ENCODE results near the gene CRYBA2.

DNA sequence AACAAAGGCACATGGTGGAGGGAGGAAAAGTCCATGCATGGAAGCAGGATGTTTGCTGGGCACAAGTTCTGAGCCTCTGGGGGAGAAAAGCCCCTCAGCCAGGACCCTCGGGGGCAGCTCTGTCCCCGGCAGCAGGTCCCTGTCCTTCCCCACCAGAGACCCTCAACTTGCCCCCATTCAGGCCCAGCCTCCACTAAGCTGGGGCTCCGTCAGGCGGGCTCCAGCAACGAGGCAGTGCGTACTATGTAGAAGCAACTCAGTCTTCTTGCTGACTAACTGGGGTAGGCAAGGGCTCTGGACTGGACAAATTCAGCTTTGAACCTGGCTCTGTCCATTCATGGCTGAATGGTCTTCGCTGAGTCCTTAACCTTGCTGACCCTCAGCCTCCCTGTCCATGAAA is 25.1 kb upstream of the CRYBA2 start:
- TF ChIP-seq, protein P1, sequence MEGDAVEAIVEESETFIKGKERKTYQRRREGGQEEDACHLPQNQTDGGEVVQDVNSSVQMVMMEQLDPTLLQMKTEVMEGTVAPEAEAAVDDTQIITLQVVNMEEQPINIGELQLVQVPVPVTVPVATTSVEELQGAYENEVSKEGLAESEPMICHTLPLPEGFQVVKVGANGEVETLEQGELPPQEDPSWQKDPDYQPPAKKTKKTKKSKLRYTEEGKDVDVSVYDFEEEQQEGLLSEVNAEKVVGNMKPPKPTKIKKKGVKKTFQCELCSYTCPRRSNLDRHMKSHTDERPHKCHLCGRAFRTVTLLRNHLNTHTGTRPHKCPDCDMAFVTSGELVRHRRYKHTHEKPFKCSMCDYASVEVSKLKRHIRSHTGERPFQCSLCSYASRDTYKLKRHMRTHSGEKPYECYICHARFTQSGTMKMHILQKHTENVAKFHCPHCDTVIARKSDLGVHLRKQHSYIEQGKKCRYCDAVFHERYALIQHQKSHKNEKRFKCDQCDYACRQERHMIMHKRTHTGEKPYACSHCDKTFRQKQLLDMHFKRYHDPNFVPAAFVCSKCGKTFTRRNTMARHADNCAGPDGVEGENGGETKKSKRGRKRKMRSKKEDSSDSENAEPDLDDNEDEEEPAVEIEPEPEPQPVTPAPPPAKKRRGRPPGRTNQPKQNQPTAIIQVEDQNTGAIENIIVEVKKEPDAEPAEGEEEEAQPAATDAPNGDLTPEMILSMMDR (IDR thresholded peaks at IDR 0.05): no peak
- TF ChIP-seq POLR2A (IDR thresholded peaks at IDR 0.05): no peak

Data from adrenal gland (tissue), 5 donors.